NCI-H524 treated with DMSO at 0.1 percent for 48 hours (cell line): ENCODE data around the gene SOX11.

Experiments
- DNase-seq: peaks from one replicate; lab custom pipeline; 2025; lab: John Stamatoyannopoulos, UW

Gene SOX11

DNA sequence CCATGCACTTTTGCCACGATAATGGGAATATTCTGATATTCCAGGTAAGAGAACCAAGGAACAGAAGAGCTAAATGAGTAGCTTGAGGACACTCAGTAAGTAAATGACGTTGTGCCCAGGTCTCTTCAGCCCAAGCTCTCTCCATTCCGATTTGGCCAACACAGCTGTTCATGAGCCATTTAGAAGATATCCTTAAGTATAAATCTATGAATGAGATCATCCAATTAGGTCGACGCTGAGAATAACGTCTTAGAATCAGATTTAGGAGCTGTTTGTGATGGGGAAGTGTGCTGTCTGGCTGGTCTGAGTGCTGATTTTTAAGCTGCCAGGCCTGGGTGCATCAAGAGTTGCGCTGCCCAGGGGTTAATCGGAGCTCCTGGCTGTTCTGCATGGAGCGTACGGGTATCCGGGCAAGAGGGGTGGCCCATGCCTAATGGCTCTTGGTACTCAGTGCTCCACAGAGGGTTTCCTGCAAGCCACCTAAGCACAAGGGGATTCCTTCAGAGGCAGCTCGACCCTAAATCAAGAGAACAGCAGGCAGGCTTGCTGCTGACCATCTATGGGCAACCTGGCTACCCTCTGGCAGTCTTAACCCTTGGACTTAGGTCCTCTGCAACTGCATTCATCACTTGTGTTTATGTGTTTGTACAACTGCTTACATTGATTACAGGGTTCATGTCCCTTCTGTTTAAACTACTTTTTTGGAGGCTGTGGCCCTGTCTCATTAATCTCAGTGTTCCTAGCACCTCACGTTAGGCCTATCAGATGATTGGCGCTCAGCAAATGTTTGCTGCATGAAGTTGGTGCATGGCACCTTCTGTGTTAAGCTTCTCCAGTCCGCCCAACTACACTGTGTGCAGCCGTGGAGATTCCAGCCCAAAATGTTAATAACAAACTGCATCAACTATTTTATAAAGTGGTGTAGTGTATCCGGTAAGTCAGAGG lies 31.9 kb downstream of the SOX11 start:
- DNase-seq, result no peak

- no peak for DNase-seq
Measured at GRCh38 chr2:5725072-5725471, 32.9 kb downstream of the SOX11 start.

- DNase-seq, result no peak
Measured at GRCh38 chr2:5725794-5726463, 33.7 kb downstream of the SOX11 start.

GRCh38 chr2:5727235-5727634 lies 35.1 kb downstream of the SOX11 start:
- DNase-seq, result no peak

- no peak for DNase-seq
Measured at GRCh38 chr2:5729416-5729815, 37.2 kb downstream of the SOX11 start.

DNA sequence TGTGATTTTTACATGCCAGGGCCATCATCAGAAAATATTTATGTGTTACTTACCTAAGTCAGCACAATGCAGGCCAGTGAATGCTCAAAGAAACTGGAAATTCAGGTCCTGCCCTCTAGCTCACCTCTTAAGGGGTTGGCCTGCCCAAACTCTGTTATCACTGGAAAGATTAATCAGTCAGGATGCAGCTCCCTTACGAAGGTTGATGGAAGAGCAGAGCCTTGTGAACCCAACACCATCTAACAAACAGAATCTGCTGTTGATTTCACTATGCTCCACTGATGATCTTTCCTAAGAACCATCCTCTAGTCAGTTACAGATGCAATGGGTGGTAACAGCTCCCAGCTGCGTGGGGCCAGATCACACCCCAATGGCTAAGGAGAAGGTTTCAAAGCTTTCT lies 38.2 kb downstream of the SOX11 start:
- DNase-seq, result no peak

DNA sequence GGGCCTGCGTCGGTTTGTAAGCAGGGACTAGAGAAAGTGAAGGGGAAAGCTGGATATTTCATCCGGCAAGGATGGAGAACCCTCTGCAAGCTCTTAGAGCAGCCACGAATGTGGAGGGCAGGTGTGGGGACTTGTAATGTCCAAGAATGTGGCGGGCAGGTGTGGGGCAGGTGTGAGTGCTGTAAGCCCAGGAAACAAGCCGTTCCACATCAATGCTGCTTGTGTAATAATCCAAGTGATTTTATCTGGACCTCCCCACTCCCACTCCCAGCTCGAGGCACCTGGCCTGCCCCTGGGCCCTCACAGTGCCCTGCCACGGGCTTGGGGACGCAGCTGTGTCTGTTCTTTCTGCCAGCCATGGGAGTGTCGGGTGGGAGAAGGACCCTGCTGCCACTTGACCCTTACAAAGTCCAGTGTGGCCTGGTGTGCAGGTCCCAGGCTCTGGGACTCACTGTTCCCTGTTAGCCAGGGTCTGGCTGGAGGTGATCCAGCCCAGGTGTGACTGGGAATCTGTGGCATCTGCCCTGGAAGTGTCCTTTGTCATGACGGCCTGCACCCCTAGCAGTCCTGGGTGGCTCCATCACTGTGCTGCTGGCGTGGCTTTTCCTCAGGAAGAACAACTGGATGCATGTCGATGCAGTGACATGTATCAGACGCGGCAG lies 42.8 kb downstream of the SOX11 start:
- no peak for DNase-seq

DNA sequence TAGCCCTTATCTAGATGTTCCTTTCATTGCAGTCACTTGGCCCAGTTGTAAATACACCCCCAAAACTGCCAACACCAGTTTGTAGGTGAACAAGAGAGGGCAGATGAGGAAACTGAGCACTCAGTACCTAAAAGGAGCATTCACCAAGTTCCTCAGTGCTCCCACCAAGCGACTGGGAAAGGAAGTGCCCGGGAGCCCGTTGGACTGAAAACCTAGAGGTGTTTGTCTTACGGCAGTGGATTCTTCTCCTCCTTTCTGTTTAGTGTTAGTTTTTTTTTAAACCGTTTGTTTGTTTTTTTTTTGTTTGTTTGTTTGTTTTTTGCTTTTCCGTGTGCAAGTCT lies 43.3 kb downstream of the SOX11 start:
- DNase-seq, result no peak

GRCh38 chr2:5736050-5736449 lies 43.9 kb downstream of the SOX11 start:
- no peak for DNase-seq

DNA sequence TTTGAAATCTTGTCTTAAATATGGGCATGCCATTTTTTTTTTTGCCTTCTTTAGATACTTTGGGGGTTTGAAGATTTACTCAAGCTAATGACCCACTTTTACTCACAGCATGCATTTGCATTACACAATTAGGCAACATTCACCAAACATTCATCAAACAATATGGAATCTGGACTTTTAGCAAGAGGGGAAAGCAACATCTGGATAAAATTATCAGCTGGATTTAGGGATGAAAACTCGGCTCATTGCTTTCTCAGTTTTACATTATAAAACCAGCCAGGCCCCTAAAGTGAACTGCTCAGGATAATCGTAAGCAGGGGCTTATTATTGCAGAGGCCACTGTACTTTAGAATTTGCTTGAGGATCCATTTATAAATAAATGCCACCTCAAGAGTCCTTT lies 44.7 kb downstream of the SOX11 start:
- DNase-seq, result no peak

DNA sequence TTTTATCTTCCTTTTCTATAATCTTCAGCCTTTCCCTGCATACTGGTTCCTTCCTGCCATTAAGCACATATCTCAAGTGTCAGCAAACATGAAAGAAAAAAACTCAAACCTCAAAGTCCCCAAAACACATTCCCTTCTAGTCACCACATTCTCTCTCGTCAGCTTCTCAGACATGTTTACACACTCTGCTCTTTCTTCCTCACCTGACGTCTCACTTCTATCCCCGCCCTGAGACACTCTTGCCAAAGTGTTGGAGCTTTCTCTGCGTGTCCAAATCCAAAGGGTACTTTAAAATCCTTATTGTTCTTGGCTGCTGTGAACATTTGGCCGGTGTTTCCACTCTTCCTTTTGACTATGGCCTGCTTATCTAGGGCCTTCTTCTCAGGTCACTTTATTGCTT lies 47.9 kb downstream of the SOX11 start:
- no peak for DNase-seq

DNA sequence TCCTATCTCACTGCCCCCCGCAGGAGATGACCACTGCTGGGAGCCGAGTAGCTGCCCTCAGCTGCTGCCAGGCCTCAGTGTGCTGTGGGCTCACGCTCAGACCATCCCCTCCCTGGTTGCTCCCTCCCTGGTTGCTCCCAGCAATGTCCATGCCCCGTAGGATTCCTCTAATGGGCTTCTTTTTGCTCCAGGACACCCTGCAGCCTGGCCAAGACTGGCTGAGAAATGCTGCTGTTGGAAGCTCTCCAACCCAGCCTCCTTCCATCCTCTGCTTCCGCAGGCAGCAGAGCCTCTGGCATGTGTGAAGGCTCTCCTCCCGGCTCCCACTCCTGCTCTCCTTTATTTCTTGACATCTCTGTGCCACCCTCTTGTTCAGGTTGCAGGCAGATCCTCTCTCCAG lies 48.6 kb downstream of the SOX11 start:
- DNase-seq, result no peak

GRCh38 chr2:5741242-5741641 lies 49.1 kb downstream of the SOX11 start:
- no peak for DNase-seq

DNA sequence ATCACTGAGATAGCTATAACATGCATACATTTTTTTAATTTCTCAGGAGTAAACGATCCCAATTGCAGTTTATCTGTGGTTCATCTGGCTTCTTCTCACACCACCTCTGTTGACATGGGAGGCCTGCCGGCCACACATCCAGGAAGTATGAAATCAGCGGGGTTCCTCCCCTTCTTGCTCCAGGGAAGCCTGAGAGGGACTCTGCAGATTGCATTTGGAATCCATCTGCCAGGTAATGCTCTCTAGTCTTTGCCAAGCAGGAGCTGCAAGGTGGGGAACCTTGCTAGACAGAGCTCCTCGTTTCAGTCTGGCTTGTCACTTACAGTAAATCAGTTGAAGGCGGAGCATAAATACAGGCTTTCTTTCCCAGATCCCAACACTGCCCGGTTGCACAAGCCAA lies 49.9 kb downstream of the SOX11 start:
- DNase-seq, result no peak

- DNase-seq, result no peak
Measured at GRCh38 chr2:5748391-5748790, 56.2 kb downstream of the SOX11 start.

DNA sequence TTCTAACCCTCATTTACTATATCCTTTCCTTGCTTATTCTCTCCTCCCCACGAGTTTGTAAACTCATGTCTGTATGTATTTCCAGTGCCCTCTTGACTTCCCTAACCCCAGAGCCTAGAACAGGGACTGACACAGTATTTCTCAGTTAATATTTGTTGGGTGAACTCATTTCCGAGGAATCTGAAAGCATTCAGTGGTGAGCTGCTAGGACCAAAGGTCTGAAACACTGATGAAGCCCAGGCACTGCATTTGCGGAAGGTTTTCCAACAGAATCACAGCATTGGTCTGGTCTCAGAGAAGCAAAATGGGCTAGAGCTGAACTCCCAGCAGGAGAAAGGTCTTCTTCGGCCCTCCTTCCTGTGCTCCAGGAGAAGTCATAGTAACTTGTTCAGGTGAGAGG lies 56.8 kb downstream of the SOX11 start:
- no peak for DNase-seq

GRCh38 chr2:5749347-5749746 lies 57.2 kb downstream of the SOX11 start:
- DNase-seq, result no peak
